Heart right ventricle (tissue), 16 donors: Measurements from ENCODE around the gene SLC35F5. TPM values are rescaled to one million over a fixed set of nuclear protein-coding genes. Genes with fewer than 3 reads are reported as not detected.

Experiments used
- ATAC-seq, 8 donors: fragments of 200-7000 bp; cut with Tn5 transposase; one replicate each; pipeline ENCODE4 v1.9.1; 2020; ENCODE audit warnings: mild to moderate bottlenecking in 8 of 8, moderate library complexity in 8 of 8, moderate number of reproducible peaks in 1 of 8
- DNase-seq, 2 donors: peaks; one replicate each; pipeline ENCODE4 v3.0.0-alpha.2; 2020
- H3K27ac ChIP-seq, 10 donors: fragments of 200-600 bp; sonication (generic) in 2 of 10; one replicate each; pipeline versions ENCODE4 v1.5.0 to v1.8.0; 2020 to 2022; ENCODE audit warnings: mild to moderate bottlenecking in 3 of 10
- H3K27me3 ChIP-seq, 7 donors: fragments of 200-600 bp; one replicate each; pipeline ENCODE4 v1.8.0; 2021 to 2022; ENCODE audit warnings: mild to moderate bottlenecking in 2 of 7
- H3K36me3 ChIP-seq, 9 donors: fragments of 200-600 bp; sonication (generic) in 1 of 9; one replicate each; pipeline versions ENCODE4 v1.5.0 to v1.8.0; 2020 to 2022; ENCODE audit warnings: mild to moderate bottlenecking in 2 of 9
- H3K4me1 ChIP-seq, 9 donors: fragments of 200-600 bp; sonication (generic) in 1 of 9; one replicate each; pipeline versions ENCODE4 v1.5.0 to v1.8.0; 2020 to 2022; ENCODE audit warnings: mild to moderate bottlenecking in 4 of 9
- H3K4me3 ChIP-seq, 10 donors: fragments of 200-600 bp; sonication (generic) in 2 of 10; one replicate each; pipeline versions ENCODE4 v1.5.0 to v1.8.0; 2020 to 2022; ENCODE audit warnings: mild to moderate bottlenecking in 7 of 10, moderate library complexity in 2 of 10
- H3K9me3 ChIP-seq, 11 donors: fragments of 200-600 bp in 10 of 11; sonication (generic) in 2 of 11; one replicate each; pipeline versions ENCODE4 v1.5.0 to v1.8.0; 2013 to 2022; ENCODE audit warnings: mild to moderate bottlenecking in 2 of 11, control low read depth in 1 of 11, moderate library complexity in 1 of 11
- CTCF ChIP-seq, 9 donors: fragments of 200-600 bp; sonication (generic) in 2 of 9; IDR thresholded peaks; one replicate each; pipeline versions ENCODE4 v1.5.0 to v1.8.0; 2021 to 2022; ENCODE audit warnings: antibody characterized with exemption in 9 of 9, mild to moderate bottlenecking in 5 of 9, moderate library complexity in 1 of 9
- WGBS, 2 donors: extraction: QIAGEN DNeasy Blood & Tissue Kit; methylation state at CpG; one replicate each; pipeline ENCODE4 v1.1.7; 2013; ENCODE audit warnings: inconsistent platforms in 1 of 2; 5-methylcytosine and 5-hydroxymethylcytosine counted together
- intact Hi-C, 10 donors: fragments of 100-400 bp; cut with DNase I; formaldehyde crosslinking; loops; one replicate each; pipeline versions ENCODE4 v1.11.1 to v1.14.2; 2022
- polyA plus RNA-seq, 2 donors: library from polyadenylated mRNA; stranded (reverse); fragments of 200-250 nt; gene quantifications; one replicate each; pipeline ENCODE4 v1.2.3, GENCODE V29; 2013
- total RNA-seq, 10 donors: library from RNA; stranded (reverse); fragmentation: NEBNext Ultra II Directional in 3 of 10; extraction: Animal tissue kit (Norgen Biotek cat#: 25700) in 3 of 10; gene quantifications; one replicate each; pipeline versions ENCODE4 v1.2.1 to v1.2.4, GENCODE V29; 2021 to 2023
- donor health status: Arrhythmogenic right ventricular cardiomyopathy.
- donor health status: ischemic (EF 13 %, LVEDD 7.1; RV severe dilation, severe dysfunction).
- donor health status: healthy with polysubstance abuse.
- donor health status: DM: no; HTN: yes; CAD: no.
- donor health status: DM: no; HTN: no; CAD: no.
- donor health status: ischemic (EF 25% LVEDD 6.9; RV normal size, moderate dysfunction).
- donor health status: ischemic (EF 25% LVEDD 5.7; RV mildly dilated, moderate dysfunction).
- donor health status: healthy.
- donor health status: DM: yes; HTN: yes; CAD: no.
- donor health status: Ischemic cardiomyopathy.
- donor health status: ischemic (EF 35%, LVEDD 5.7; RV mildly dilated, moderate dysfunction).
- donor health status: nonischemic (EF 11% LVEDD 7.7; RV severe dilation, severe dysfunction).
- donor health status: DM: yes; HTN: yes; CAD: no.
- donor health status: PGD.
- donor health status: ischemic (EF 29% LVEDD 5.4; RV normal size, mild dysfunction).
- donor health status: nonischemic (EF 23%, LVEDD 6.1; RV moderate dilation, normal function).

The SLC35F5 gene
- total and polyA plus RNA-seq, 12 donors: 18.3 to 67.1 (median 58.6) TPM

DNA sequence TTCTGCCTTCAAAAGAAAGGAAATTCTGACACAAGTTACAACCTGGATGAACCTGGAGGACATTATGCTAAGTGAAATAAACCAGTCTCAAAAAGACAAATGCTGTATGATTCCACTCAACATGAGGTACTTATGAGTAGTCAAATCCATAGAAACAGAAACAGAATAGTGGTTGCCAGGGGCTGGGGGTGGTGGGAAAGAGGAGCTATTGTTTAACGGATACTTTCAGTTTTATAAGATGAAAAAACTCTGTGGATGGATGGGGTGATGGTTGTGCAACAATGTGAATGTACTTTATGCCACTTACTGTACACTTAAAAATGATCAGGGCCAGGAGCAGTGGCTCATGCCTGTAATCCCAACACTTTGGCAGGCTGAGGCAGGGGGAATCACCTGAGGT, 15.4 kb downstream of the SLC35F5 start:
- ATAC-seq: no peak
- intact Hi-C loops: loop anchor here in 1 of 10 donors (10.0 kb wide), 1 partner anchor 204 kb away; no protein-coding TSS in a partner anchor

DNA sequence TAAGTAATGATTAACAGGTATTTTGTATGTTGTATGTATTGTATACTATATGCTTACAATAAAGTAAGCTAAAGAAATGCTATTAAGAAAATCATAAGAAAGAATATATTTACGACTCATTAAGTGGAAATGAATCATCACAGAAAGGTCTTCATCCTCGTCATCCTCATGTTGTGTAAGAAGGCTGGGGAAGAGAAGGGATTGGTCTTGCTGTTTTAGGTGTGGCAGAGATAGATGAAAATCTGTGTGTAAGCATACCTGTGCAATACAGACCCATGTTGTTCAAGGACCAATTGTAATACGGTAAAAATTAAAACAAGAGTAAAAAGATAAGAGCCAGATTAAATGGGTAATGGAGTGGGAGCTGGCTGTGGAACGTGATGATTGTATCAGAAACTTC, 16.6 kb downstream of the SLC35F5 start:
- peaks cover 0 to 99% (median 44%) of the 10 kb centered on the region in 9 donors for H3K36me3 ChIP-seq
- no peak for TF ChIP-seq CTCF (IDR thresholded peaks at IDR 0.05)
- H3K4me1 ChIP-seq: no peaks in the 10 kb centered on the region
- H3K27me3 ChIP-seq: no peaks in the 10 kb centered on the region
- H3K27ac ChIP-seq: no peak overlapping the region
- ATAC-seq: no peak
- H3K4me3 ChIP-seq: no peak overlapping the region
- intact Hi-C loops: loop anchor here in 1 of 10 donors (10.0 kb wide), 1 partner anchor 205 kb away; no protein-coding TSS in a partner anchor
- no peak for DNase-seq
- WGBS, 2 donors: 92 to 94% methylated on average over 4 of the region's 4 CpGs
- no peaks in the 10 kb centered on the region for H3K9me3 ChIP-seq

More for the DNA sequence above, 15.4 kb downstream of the SLC35F5 start:
- Histone ChIP-seq H3K27ac (no peak overlapping the region), H3K4me3 (no peak overlapping the region), H3K36me3 (peaks cover 0 to 100% (median 46%) of the 10 kb centered on the region in 9 donors), H3K4me1 (no peaks in the 10 kb centered on the region), H3K27me3 (no peaks in the 10 kb centered on the region), H3K9me3 (no peaks in the 10 kb centered on the region)
- WGBS, 2 donors: 96 to 100% methylated on average over 1 of the region's 1 CpG
- no peak for TF ChIP-seq CTCF (IDR thresholded peaks at IDR 0.05)
- no peak for DNase-seq

GRCh38 chr2:113734185-113734584, 22.3 kb downstream of the SLC35F5 start:
- no peak for ATAC-seq
- Histone ChIP-seq H3K27ac (no peak overlapping the region), H3K9me3 (no peaks in the 10 kb centered on the region), H3K27me3 (no peaks in the 10 kb centered on the region), H3K4me1 (no peaks in the 10 kb centered on the region), H3K36me3 (peaks cover 0 to 99% (median 26%) of the 10 kb centered on the region in 9 donors), H3K4me3 (no peak overlapping the region)
- WGBS, 2 donors: 85 to 96% methylated on average over 1 of the region's 1 CpG
- intact Hi-C loops: no loop called here
- no peak for DNase-seq
- TF ChIP-seq CTCF (IDR thresholded peaks at IDR 0.05): no peak

GRCh38 chr2:113724010-113724409, 32.4 kb downstream of the SLC35F5 start:
- Histone ChIP-seq H3K4me3 (no peak overlapping the region), H3K27ac (no peak overlapping the region)

More at GRCh38 chr2:113724010-113724409, 32.4 kb downstream of the SLC35F5 start:
- no peak for DNase-seq
- H3K9me3 ChIP-seq: no peaks in the 10 kb centered on the region
- peaks cover 0 to 91% (median 13%) of the 10 kb centered on the region in 9 donors for H3K36me3 ChIP-seq
- no peak for TF ChIP-seq CTCF (IDR thresholded peaks at IDR 0.05)
- no peaks in the 10 kb centered on the region for H3K27me3 ChIP-seq
- H3K4me1 ChIP-seq: peaks cover 0 to 7% (median 0%) of the 10 kb centered on the region in 9 donors
- WGBS, 2 donors: 84 to 91% methylated on average over 3 of the region's 3 CpGs
- ATAC-seq: no peak
- intact Hi-C loops: no loop called here
